Ishikawa (cell line): ENCODE results near the gene ZNF185.

Experiments
- CEBPB ChIP-seq: IDR thresholded peaks from 2 replicates; pipeline ENCODE4 v1.6.1; 2012
- CREB1 ChIP-seq: IDR thresholded peaks from 2 replicates; pipeline ENCODE4 v1.6.1; 2012; ENCODE audit warnings: low read depth
- EGR1 ChIP-seq: IDR thresholded peaks from 2 replicates; pipeline ENCODE4 v1.6.1; 2012
- EP300 ChIP-seq: IDR thresholded peaks from 2 replicates; pipeline ENCODE4 v1.6.1; 2012; ENCODE audit warnings: borderline replicate concordance
- FOXM1 ChIP-seq: IDR thresholded peaks from 2 replicates; pipeline ENCODE4 v1.6.1; 2012; ENCODE audit warnings: low read depth, borderline replicate concordance
- NFIC ChIP-seq: IDR thresholded peaks from 2 replicates; pipeline ENCODE4 v1.6.1; 2012
- RAD21 ChIP-seq: IDR thresholded peaks from 2 replicates; pipeline ENCODE4 v1.6.1; 2012; ENCODE audit warnings: low read depth
- TAF1 ChIP-seq: IDR thresholded peaks from 2 replicates; pipeline ENCODE4 v1.6.1; 2012; ENCODE audit warnings: low read depth, mild to moderate bottlenecking
- TCF12 ChIP-seq: IDR thresholded peaks from 2 replicates; pipeline ENCODE4 v1.6.1; 2012; ENCODE audit warnings: low read depth
- TEAD4 ChIP-seq: IDR thresholded peaks from 2 replicates; pipeline ENCODE4 v1.6.1; 2012
- YY1 ChIP-seq: IDR thresholded peaks from 2 replicates; pipeline ENCODE4 v1.6.1; 2012; ENCODE audit warnings: low read depth
- ZBTB7A ChIP-seq: IDR thresholded peaks from 2 replicates; pipeline ENCODE4 v1.6.1; 2012; ENCODE audit warnings: low read depth
- TF ChIP-seq, protein P1 (sequence below): IDR thresholded peaks from 2 replicates; pipeline ENCODE4 v1.6.1; 2012; ENCODE audit warnings: low read depth, mild to moderate bottlenecking
- TF ChIP-seq, protein P2 (sequence below): IDR thresholded peaks from 2 replicates; pipeline ENCODE4 v1.6.1; 2012
- TF ChIP-seq, protein P3 (sequence below): IDR thresholded peaks from 2 replicates; pipeline ENCODE4 v1.6.1; 2012

The ZNF185 gene

DNA sequence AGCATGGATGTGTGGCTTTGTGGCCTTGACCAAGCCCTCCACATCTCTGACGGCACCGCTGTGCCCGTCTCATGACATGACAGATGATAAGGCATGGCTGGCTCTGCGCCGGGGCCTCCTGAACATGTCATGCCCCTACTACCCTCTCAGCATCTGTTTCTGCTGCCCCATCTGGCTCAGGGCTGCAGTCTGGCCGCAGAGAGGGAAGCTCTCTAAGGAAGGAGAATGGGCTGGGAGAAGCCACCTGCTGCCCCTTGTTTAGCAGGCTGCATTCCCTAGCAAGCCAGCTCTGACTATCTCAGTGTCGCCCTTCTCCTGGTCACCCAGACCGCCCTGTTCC, 7.2 kb downstream of the ZNF185 start:
- TF ChIP-seq EP300 (no peak), CREB1 (no peak), YY1 (no peak), TEAD4 (no peak), CEBPB (no peak), EGR1 (no peak), TAF1 (no peak), NFIC (no peak), RAD21 (no peak), FOXM1 (no peak), TCF12 (no peak), ZBTB7A (no peak)
- TF ChIP-seq, protein P1, sequence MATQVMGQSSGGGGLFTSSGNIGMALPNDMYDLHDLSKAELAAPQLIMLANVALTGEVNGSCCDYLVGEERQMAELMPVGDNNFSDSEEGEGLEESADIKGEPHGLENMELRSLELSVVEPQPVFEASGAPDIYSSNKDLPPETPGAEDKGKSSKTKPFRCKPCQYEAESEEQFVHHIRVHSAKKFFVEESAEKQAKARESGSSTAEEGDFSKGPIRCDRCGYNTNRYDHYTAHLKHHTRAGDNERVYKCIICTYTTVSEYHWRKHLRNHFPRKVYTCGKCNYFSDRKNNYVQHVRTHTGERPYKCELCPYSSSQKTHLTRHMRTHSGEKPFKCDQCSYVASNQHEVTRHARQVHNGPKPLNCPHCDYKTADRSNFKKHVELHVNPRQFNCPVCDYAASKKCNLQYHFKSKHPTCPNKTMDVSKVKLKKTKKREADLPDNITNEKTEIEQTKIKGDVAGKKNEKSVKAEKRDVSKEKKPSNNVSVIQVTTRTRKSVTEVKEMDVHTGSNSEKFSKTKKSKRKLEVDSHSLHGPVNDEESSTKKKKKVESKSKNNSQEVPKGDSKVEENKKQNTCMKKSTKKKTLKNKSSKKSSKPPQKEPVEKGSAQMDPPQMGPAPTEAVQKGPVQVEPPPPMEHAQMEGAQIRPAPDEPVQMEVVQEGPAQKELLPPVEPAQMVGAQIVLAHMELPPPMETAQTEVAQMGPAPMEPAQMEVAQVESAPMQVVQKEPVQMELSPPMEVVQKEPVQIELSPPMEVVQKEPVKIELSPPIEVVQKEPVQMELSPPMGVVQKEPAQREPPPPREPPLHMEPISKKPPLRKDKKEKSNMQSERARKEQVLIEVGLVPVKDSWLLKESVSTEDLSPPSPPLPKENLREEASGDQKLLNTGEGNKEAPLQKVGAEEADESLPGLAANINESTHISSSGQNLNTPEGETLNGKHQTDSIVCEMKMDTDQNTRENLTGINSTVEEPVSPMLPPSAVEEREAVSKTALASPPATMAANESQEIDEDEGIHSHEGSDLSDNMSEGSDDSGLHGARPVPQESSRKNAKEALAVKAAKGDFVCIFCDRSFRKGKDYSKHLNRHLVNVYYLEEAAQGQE = no peak
- TF ChIP-seq, protein P2, sequence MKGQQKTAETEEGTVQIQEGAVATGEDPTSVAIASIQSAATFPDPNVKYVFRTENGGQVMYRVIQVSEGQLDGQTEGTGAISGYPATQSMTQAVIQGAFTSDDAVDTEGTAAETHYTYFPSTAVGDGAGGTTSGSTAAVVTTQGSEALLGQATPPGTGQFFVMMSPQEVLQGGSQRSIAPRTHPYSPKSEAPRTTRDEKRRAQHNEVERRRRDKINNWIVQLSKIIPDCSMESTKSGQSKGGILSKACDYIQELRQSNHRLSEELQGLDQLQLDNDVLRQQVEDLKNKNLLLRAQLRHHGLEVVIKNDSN = no peak
- TF ChIP-seq, protein P3, sequence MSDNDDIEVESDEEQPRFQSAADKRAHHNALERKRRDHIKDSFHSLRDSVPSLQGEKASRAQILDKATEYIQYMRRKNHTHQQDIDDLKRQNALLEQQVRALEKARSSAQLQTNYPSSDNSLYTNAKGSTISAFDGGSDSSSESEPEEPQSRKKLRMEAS = no peak

DNA sequence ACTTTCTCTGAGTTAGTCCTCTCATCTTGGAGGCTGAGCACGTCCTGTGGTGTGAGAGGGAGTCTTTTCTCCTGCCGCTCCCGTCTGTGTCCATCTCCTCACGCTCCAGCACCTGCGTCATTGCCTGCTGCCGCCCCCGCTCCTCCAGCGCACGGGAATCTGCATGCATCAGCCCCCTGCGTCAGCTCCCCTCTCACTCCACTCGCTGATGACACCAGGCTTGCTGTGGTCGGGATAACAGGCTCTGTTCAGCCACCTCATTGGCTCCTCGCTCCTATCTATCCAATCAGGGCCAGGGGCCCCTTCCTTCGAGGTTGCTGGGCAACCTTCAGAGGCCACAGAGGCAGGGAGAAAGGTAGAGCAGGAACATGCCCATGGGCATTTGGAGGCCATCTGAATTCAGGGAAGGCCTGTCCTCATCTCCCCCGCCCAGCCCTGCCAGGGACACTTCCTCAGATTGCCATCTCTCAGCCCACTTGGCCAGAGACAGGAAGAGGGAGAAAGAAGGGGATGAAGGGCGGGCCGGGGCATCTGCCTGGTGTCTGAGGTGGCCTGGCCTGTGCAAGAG, 9.3 kb downstream of the ZNF185 start:
- TF ChIP-seq YY1 (no peak), TEAD4 (no peak), RAD21 (no peak), CEBPB (no peak), EGR1 (no peak), CREB1 (no peak)
- TF ChIP-seq, protein P1 = no peak

DNA sequence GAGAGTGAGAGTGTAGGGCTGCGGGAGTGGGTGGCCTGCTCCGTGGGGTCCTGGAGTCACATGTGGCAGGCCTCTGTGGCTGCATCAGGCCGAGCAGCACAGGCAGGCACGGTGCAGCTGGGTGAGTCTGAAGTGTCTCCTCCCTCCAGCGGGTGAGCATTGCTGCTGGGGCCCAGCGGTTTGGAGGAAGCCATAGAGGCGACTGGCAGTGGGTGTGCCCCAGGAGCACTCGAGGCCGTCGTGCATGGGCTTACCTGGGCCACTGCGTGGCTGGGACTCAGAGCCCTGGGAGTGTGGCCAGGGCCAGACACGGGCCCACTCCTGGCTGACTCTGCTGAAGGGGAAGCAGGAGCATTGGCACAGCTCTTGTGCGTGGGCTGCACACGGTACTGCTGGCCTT, 10.6 kb downstream of the ZNF185 start:
- TF ChIP-seq TCF12 (no peak), CEBPB (no peak), ZBTB7A (no peak)

DNA sequence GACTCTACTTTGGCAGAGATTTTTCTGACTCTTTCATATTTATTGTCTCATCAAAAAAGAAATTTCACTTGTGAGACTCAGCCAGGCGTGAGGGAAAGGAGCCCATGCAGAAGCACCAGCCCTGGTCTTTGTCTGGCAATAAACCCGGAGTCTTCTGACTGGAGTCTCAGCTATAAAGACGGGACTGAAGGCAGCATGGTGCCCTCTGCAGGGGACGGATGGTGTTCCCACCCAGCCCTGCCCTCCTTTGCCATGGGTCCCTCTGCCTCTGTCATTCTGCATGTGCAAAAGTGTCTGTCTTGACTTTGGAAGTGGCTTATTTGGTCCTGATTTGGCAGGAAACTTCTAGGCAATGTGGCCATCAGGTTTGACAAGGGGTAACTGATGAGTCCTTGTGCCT, 14.2 kb downstream of the ZNF185 start:
- TF ChIP-seq CEBPB (no peak), TCF12 (no peak), TEAD4 (no peak), EP300 (no peak), YY1 (no peak)

DNA sequence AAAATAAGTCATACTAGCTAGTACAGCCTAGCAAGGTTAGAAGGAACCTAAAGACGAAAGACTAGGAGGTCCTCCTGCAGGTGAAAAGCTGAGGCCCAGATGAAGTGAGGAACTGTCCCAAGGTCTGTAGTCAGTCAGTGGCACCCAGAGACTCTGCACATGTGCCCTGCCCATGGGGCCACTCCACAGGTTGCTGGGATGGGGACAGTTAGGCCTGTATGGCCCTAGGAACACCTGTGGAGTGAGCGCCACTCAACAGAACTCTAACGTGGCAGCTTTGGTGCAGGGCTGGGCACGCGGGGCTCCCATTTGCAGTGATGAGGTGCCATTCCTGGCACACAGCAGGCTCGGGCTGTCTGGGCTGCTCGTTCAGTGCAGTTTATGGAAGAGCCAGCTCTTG, 14.8 kb downstream of the ZNF185 start:
- TF ChIP-seq RAD21 (no peak), TAF1 (no peak), EGR1 (no peak)

DNA sequence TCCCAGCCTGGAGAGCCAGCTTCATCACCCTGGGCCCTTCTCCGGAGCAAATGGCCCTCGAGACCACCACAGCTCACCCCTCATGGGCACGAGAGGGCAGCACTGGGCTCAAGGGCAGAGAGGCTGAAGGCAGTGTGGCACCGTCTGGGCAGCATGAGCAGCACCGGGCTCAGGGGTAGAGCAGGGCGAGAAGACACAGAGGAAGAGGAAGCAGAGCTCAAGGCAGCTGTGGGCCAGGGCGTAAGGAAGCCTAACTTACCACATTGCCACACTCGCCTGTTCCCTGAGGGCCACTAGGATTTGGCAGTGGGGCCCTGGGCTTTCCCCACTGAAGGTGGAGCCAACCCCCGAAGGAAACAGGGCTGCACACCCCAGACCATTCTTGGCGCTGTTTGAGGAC, 15.5 kb downstream of the ZNF185 start:
- TF ChIP-seq EP300 = no peak
- no peak for TF ChIP-seq TEAD4
- no peak for TF ChIP-seq CEBPB
- TF ChIP-seq FOXM1 = no peak
- no peak for TF ChIP-seq TAF1
- no peak for TF ChIP-seq EGR1
- no peak for TF ChIP-seq YY1
- TF ChIP-seq, protein P3 = no peak
- TF ChIP-seq, protein P2 = no peak
- TF ChIP-seq, protein P1 = no peak
- TF ChIP-seq ZBTB7A = no peak
- no peak for TF ChIP-seq NFIC
- no peak for TF ChIP-seq TCF12
- TF ChIP-seq CREB1 = no peak
